ENCODE data around the gene ZNF500. TPM values are rescaled to one million over a fixed set of nuclear protein-coding genes. Genes with fewer than 3 reads are reported as not detected.

ZNF500 gene
- total and polyA plus RNA-seq, 10 of the 15 experiments (the other 5 are each of a cell fraction or from before 2014, with no cell fraction given), result 0.99 to 13.1 (median 5.5) TPM

- TF ChIP-seq CTCF (IDR thresholded peaks at IDR 0.05 in 2 of 3, conservative IDR thresholded peaks at IDR 0.05 in 1 of 3; ENCODE audit: control insufficient read depth in 2 of 3, extremely low read depth in 1 of 3, insufficient read depth in 1 of 3, low read depth in 3 of 3, low read length in 3 of 3) (no peak), BACH1 (IDR thresholded peaks at IDR 0.05; ENCODE audit: borderline replicate concordance) (peak; percentile 71), YY1 (IDR thresholded peaks at IDR 0.05; ENCODE audit: low read depth, low read length) (peak; percentile 48; the same call in 1 of the 2 replicates), IRF3 (IDR thresholded peaks at IDR 0.05) (peak; percentile 39; the same call in 1 of the 2 replicates), ZNF207 (IDR thresholded peaks at IDR 0.05; ENCODE audit: borderline replicate concordance) (0 out of 2 replicates have a peak, but pooled peaks have one; percentile 41), TARDBP (IDR thresholded peaks at IDR 0.05; ENCODE audit: borderline replicate concordance) (no peak), RFX5 (IDR thresholded peaks at IDR 0.05; ENCODE audit: low read depth, low read length) (no peak), NRF1 (conservative IDR thresholded peaks at IDR 0.05; ENCODE audit: low read depth, low read length) (no peak), KAT2A (conservative IDR thresholded peaks at IDR 0.05; ENCODE audit: control insufficient read depth, low read depth, low read length) (no peak), CBFB (IDR thresholded peaks at IDR 0.05; ENCODE audit: low read depth) (0 out of 2 replicates have a peak, but pooled peaks have one; percentile 9), YBX1 (IDR thresholded peaks at IDR 0.05) (no peak), BMI1 (IDR thresholded peaks at IDR 0.05; ENCODE audit: borderline replicate concordance) (no peak), PML (IDR thresholded peaks at IDR 0.05; ENCODE audit: low read length) (no peak; the same call in 1 of the 2 replicates), EGR1 (IDR thresholded peaks at IDR 0.05; ENCODE audit: borderline replicate concordance in 1 of 2, low read depth in 2 of 2, low read length in 2 of 2) (no peak), GATAD2B (conservative IDR thresholded peaks at IDR 0.05; ENCODE audit: low read depth) (peak; percentile 84), SMARCA5 (IDR thresholded peaks at IDR 0.05) (peak; percentile 65; the same call in 1 of the 2 replicates)
- TF ChIP-seq, protein P1, sequence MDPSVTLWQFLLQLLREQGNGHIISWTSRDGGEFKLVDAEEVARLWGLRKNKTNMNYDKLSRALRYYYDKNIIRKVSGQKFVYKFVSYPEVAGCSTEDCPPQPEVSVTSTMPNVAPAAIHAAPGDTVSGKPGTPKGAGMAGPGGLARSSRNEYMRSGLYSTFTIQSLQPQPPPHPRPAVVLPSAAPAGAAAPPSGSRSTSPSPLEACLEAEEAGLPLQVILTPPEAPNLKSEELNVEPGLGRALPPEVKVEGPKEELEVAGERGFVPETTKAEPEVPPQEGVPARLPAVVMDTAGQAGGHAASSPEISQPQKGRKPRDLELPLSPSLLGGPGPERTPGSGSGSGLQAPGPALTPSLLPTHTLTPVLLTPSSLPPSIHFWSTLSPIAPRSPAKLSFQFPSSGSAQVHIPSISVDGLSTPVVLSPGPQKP (IDR thresholded peaks at IDR 0.05; ENCODE audit: low read depth, low read length), result peak; percentile 55; the same call in 1 of the 2 replicates
- TF ChIP-seq, protein P2, sequence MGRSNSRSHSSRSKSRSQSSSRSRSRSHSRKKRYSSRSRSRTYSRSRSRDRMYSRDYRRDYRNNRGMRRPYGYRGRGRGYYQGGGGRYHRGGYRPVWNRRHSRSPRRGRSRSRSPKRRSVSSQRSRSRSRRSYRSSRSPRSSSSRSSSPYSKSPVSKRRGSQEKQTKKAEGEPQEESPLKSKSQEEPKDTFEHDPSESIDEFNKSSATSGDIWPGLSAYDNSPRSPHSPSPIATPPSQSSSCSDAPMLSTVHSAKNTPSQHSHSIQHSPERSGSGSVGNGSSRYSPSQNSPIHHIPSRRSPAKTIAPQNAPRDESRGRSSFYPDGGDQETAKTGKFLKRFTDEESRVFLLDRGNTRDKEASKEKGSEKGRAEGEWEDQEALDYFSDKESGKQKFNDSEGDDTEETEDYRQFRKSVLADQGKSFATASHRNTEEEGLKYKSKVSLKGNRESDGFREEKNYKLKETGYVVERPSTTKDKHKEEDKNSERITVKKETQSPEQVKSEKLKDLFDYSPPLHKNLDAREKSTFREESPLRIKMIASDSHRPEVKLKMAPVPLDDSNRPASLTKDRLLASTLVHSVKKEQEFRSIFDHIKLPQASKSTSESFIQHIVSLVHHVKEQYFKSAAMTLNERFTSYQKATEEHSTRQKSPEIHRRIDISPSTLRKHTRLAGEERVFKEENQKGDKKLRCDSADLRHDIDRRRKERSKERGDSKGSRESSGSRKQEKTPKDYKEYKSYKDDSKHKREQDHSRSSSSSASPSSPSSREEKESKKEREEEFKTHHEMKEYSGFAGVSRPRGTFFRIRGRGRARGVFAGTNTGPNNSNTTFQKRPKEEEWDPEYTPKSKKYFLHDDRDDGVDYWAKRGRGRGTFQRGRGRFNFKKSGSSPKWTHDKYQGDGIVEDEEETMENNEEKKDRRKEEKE (IDR thresholded peaks at IDR 0.05), result no peak
- TF ChIP-seq, protein P3, sequence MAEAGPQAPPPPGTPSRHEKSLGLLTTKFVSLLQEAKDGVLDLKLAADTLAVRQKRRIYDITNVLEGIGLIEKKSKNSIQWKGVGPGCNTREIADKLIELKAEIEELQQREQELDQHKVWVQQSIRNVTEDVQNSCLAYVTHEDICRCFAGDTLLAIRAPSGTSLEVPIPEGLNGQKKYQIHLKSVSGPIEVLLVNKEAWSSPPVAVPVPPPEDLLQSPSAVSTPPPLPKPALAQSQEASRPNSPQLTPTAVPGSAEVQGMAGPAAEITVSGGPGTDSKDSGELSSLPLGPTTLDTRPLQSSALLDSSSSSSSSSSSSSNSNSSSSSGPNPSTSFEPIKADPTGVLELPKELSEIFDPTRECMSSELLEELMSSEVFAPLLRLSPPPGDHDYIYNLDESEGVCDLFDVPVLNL (IDR thresholded peaks at IDR 0.05; ENCODE audit: low read depth, low read length), result peak; percentile 62; the same call in 1 of the 2 replicates
Observed at GRCh38 chr16:4734063-4734729, 32.8 kb downstream of the ZNF500 start, which contains the start of the genes ANKS3 and DNAAF8 (continued).
